ENCODE measurements around the gene SCG5. TPM values are rescaled to one million over a fixed set of nuclear protein-coding genes. Genes with fewer than 3 reads are reported as not detected.

SCG5 gene
- total and polyA plus RNA-seq, 2 of the 13 experiments (the other 11 are each of a cell fraction or from before 2014, with no cell fraction given), result 2.3 to 3.5 TPM

DNA sequence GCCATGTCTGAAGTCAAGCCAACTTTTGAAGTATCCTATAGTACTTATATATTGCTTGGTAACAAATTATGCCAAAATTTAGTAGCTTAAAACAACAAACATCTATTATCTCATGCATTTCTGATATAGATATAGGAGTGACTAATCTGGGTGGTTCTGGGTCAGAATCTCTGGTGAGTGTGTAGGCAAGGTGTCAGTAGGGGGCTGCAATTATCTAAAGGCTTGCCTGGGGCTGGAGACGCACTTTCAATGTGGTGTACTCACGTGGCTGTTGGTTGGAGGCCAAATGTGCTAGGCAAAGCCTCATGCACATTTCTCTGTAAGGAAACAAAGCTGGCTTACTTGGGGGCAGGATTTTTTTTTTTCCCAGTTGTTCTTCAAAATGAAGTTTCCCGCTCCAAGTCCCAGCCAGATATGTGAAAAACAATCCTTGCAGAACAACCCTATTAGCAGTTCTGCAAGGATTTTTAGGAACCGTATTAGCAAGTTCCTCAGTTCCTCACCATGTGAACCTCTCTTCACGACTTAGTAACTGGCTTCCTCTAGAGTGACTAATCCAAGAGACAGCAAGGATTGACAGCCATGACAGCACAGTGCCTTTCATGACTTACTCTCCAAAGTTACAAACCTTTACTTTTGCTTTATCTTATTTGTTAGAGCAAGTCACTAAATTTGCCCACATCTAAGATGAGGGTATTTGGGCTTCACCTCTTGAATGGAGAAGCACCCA, 102.1 kb downstream of the SCG5 start:
- intact Hi-C loops (cut with micrococcal nuclease; ENCODE audit: unreplicated experiment), result no loop called here

DNA sequence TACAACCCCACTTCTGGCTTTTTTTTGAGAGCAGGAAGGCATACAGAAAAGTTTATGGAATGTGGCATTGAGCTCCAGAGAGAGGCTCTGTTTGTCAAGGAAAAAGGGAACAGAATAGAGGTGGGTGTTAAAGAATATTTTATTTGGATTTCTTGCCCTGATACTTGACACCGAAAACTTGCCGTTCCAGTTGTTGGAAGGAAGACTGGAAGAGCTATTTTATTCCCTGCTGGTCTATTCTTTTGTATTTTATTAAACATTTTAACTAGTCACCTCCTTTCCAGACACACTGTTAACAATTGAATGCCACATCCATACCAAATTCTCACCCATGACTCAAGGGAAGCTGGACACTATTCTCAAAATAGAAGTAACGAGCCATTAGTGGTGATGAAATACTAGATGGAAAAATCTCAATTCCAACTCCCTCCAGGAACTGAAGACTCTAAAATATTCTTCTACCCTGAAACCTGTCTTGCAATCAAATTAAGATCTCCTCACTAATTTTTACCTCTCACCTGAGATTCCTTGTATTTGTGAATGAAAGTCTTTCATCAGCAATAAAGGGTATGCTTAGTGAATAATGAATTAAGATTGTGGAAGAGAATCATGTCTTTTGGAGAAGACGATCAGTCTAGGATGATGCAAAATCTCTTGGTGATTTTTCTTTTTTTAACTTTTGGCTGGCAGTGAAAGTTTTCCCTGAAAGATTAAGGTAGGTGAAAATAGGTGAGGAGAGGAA, 104.8 kb downstream of the SCG5 start:
- DNase-seq (ENCODE audit: low spot score) (no peak), FAIRE-seq (no peak), ATAC-seq (no peak)
- Histone ChIP-seq H3K27me3 (ENCODE audit: control insufficient read depth in 1 of 2, insufficient read depth in 2 of 2, low read length in 2 of 2) (no peaks in the 10 kb centered on the region; a peak in 1 of 5 replicates), H3K4me1 (ENCODE audit: insufficient read depth, low read length) (no peaks in the 10 kb centered on the region), H3K9ac (ENCODE audit: insufficient read depth, low read depth, low read length) (no peak overlapping the region), H3K9me3 (ENCODE audit: low read length) (0 out of 2 replicates have a peak, but pooled peaks cover 4% of the 10 kb centered on the region), H2AFZ (ENCODE audit: low read length) (no peak overlapping the region), H3K4me2 (ENCODE audit: low read depth, low read length) (no peak overlapping the region), H3K36me3 (replicated peaks in 1 of 2; ENCODE audit: control insufficient read depth in 1 of 2, insufficient read depth in 2 of 2, low read length in 2 of 2) (no peaks in the 10 kb centered on the region), H3K4me3 (replicated peaks in 1 of 3; ENCODE audit: insufficient read depth in 1 of 3, low read depth in 2 of 3, low read length in 3 of 3) (no peak overlapping the region), H3K79me2 (ENCODE audit: insufficient read depth, low read length) (no peaks in the 10 kb centered on the region), H4K20me1 (ENCODE audit: insufficient read depth, low read length) (no peaks in the 10 kb centered on the region), H3K27ac (ENCODE audit: extremely low read length, insufficient read depth, low read length) (no peak overlapping the region)
- BruUV-seq (replicated peaks), result no TSS peak
- in situ Hi-C loops (cut with HindIII; ENCODE audit: extremely low pct_ligation_motif_present, low pct_unique_long_range_greater_than_20kb), result no loop called here
- CTCF ChIA-PET (ENCODE audit: low intra/inter-chr PET ratio, low total read pairs), result no interaction called here
- 51% methylated on average over 4 of the region's 4 CpGs for WGBS (ENCODE audit: low lambda C conversion rate)
- intact Hi-C loops (cut with micrococcal nuclease; ENCODE audit: unreplicated experiment), result no loop called here
- POLR2A ChIA-PET, result no interaction called here
- TF ChIP-seq, protein P1, sequence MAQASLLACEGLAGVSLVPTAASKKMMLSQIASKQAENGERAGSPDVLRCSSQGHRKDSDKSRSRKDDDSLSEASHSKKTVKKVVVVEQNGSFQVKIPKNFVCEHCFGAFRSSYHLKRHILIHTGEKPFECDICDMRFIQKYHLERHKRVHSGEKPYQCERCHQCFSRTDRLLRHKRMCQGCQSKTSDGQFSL (CRISPR knock-in tag; IDR thresholded peaks at IDR 0.05), result no peak
- TF ChIP-seq, protein P2, sequence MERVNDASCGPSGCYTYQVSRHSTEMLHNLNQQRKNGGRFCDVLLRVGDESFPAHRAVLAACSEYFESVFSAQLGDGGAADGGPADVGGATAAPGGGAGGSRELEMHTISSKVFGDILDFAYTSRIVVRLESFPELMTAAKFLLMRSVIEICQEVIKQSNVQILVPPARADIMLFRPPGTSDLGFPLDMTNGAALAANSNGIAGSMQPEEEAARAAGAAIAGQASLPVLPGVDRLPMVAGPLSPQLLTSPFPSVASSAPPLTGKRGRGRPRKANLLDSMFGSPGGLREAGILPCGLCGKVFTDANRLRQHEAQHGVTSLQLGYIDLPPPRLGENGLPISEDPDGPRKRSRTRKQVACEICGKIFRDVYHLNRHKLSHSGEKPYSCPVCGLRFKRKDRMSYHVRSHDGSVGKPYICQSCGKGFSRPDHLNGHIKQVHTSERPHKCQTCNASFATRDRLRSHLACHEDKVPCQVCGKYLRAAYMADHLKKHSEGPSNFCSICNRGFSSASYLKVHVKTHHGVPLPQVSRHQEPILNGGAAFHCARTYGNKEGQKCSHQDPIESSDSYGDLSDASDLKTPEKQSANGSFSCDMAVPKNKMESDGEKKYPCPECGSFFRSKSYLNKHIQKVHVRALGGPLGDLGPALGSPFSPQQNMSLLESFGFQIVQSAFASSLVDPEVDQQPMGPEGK (CRISPR knock-in tag; IDR thresholded peaks at IDR 0.05), result no peak
- TF ChIP-seq FLYWCH1 (CRISPR knock-in tag; IDR thresholded peaks at IDR 0.05), result no peak
- no peak for TF ChIP-seq KLF12 (CRISPR knock-in tag; IDR thresholded peaks at IDR 0.05; ENCODE audit: borderline replicate concordance)
- TF ChIP-seq PPARG (CRISPR knock-in tag; conservative IDR thresholded peaks at IDR 0.05), result no peak
- TF ChIP-seq SNAI1 (CRISPR knock-in tag; IDR thresholded peaks at IDR 0.05; ENCODE audit: borderline replicate concordance), result no peak
- TF ChIP-seq, protein P3, sequence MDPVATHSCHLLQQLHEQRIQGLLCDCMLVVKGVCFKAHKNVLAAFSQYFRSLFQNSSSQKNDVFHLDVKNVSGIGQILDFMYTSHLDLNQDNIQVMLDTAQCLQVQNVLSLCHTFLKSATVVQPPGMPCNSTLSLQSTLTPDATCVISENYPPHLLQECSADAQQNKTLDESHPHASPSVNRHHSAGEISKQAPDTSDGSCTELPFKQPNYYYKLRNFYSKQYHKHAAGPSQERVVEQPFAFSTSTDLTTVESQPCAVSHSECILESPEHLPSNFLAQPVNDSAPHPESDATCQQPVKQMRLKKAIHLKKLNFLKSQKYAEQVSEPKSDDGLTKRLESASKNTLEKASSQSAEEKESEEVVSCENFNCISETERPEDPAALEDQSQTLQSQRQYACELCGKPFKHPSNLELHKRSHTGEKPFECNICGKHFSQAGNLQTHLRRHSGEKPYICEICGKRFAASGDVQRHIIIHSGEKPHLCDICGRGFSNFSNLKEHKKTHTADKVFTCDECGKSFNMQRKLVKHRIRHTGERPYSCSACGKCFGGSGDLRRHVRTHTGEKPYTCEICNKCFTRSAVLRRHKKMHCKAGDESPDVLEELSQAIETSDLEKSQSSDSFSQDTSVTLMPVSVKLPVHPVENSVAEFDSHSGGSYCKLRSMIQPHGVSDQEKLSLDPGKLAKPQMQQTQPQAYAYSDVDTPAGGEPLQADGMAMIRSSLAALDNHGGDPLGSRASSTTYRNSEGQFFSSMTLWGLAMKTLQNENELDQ (CRISPR knock-in tag; IDR thresholded peaks at IDR 0.05; ENCODE audit: borderline replicate concordance), result no peak
- no peak for TF ChIP-seq FOXC1 (CRISPR knock-in tag; IDR thresholded peaks at IDR 0.05; ENCODE audit: borderline replicate concordance)
- TF ChIP-seq POLR2G (IDR thresholded peaks at IDR 0.05; ENCODE audit: low read depth, low read length), result no peak
- no peak for TF ChIP-seq TOE1 (CRISPR knock-in tag; IDR thresholded peaks at IDR 0.05)

More for the DNA sequence above, 102.1 kb downstream of the SCG5 start:
- no peaks in the 10 kb centered on the region for H3K36me3 ChIP-seq (replicated peaks in 1 of 2; ENCODE audit: control insufficient read depth in 1 of 2, insufficient read depth in 2 of 2, low read length in 2 of 2)
- no peaks in the 10 kb centered on the region for H3K4me1 ChIP-seq (ENCODE audit: insufficient read depth, low read length)
- ChIA-PET CTCF (ENCODE audit: low intra/inter-chr PET ratio, low total read pairs) (no interaction called here), POLR2A (no interaction called here)
- no peak overlapping the region for H3K4me3 ChIP-seq (replicated peaks in 1 of 3; ENCODE audit: insufficient read depth in 1 of 3, low read depth in 2 of 3, low read length in 3 of 3)
- no TSS peak for BruUV-seq (replicated peaks)
- no peaks in the 10 kb centered on the region; a peak in 3 of 5 replicates for H3K27me3 ChIP-seq (ENCODE audit: control insufficient read depth in 1 of 2, insufficient read depth in 2 of 2, low read length in 2 of 2)
- in situ Hi-C loops (cut with HindIII; ENCODE audit: extremely low pct_ligation_motif_present, low pct_unique_long_range_greater_than_20kb), result no loop called here
- TF ChIP-seq POGZ (CRISPR knock-in tag; IDR thresholded peaks at IDR 0.05), result no peak
- TF ChIP-seq ZNF747 (CRISPR knock-in tag; IDR thresholded peaks at IDR 0.05; ENCODE audit: borderline replicate concordance), result no peak
- no peak for TF ChIP-seq SMARCC2 (IDR thresholded peaks at IDR 0.05)
- TF ChIP-seq ZFX (CRISPR knock-in tag; IDR thresholded peaks at IDR 0.05; ENCODE audit: low read depth), result no peak
- TF ChIP-seq NKX3-1 (CRISPR knock-in tag; IDR thresholded peaks at IDR 0.05), result no peak
- WGBS (ENCODE audit: low lambda C conversion rate), result 6% methylated on average over 5 of the region's 5 CpGs
- 0 out of 2 replicates have a peak, but pooled peaks cover 5% of the 10 kb centered on the region for H3K9me3 ChIP-seq (ENCODE audit: low read length)
- H2AFZ ChIP-seq (ENCODE audit: low read length), result no peak overlapping the region
- DNase-seq (ENCODE audit: low spot score) (no peak), FAIRE-seq (no peak), ATAC-seq (no peak)
- H3K27ac ChIP-seq (ENCODE audit: extremely low read length, insufficient read depth, low read length), result no peak overlapping the region
- no peak overlapping the region for H3K9ac ChIP-seq (ENCODE audit: insufficient read depth, low read depth, low read length)
- no peaks in the 10 kb centered on the region for H3K79me2 ChIP-seq (ENCODE audit: insufficient read depth, low read length)
- H4K20me1 ChIP-seq (ENCODE audit: insufficient read depth, low read length), result no peaks in the 10 kb centered on the region
- H3K4me2 ChIP-seq (ENCODE audit: low read depth, low read length), result no peak overlapping the region
